NCI-H1105 treated with DMSO at 0.1 percent for 48 hours (cell line): ENCODE measurements around the gene NPIPB9.
"Not testable (repeated sequence)": the region's sequence is repeated elsewhere in the genome, so short reads cannot be mapped to it uniquely, and the experiment has no call there.

Experiments used
- DNase-seq: peaks from one replicate; lab custom pipeline; 2025; lab: John Stamatoyannopoulos, UW

NPIPB9 gene

DNA sequence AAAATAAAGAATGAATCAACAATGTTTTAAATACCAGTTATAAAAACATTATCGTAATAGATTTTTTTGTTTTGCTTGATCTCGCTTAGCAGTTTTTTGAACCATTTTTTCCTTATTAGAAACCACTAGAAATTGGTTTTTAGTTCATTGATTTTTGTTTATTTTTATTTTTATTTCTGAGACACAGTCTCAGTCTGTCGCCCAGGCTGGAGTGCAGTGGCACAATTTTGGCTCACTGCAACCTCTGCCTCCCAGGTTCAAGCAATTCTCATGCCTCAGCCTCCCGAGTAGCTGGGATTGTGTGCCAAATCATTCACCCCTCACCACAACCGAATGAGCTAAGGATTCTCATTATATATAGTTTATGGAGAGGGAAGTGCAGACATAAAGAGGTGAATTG lies at the start of gene NPIPB9:
NPIPB9 (plus strand) TSS at position 301 of the 400 bp plus-strand sequence.
- not testable (repeated sequence) for DNase-seq

GRCh38 chr16:28704246-28704645 lies 47.3 kb upstream of the NPIPB9 start:
- not testable (repeated sequence) for DNase-seq

DNA sequence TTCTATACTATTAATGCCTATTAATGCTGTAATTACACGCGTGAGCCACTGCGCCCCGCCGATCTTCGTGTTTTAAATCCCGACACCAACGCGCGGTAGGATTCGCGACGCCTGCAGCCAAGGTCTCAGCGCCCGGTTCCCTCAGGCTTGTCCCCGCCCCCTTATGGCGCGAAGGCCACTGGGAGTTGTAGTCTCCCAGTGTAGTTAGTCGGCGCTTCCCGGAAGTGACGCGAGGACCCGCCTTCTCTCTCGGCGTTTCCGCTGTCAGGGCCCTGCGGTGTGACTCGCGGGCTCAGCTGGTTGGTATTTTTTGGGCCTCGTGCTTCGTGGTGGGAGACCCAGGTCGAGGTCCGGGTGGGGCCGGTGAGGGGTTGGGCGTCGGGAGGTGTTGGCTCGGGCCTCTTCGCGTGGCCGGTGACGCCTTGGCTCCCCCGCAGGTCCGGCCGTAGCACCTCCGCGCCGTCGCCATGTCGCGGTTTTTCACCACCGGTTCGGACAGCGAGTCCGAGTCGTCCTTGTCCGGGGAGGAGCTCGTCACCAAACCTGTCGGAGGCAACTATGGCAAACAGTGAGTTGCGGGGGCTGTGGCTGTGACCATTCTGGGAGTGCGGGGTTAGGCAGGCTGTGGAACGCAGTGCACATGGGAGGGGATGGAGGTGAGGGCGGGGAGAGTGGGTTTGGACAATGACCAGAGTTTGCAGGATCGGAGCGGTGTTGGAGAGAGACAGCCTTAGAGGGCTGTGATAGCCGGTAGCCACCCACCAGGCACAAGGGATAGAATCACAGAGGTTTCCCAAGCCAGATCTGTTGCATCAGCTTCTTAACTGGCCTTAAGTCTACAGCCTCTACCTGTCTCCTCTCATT lies 40.1 kb upstream of the NPIPB9 start, which contains the start of gene EIF3C:
EIF3C (plus strand) TSS at position 245 of the 864 bp plus-strand sequence; CDS start at position 468, 223 bp downstream.
- DNase-seq: not testable (repeated sequence)

DNA sequence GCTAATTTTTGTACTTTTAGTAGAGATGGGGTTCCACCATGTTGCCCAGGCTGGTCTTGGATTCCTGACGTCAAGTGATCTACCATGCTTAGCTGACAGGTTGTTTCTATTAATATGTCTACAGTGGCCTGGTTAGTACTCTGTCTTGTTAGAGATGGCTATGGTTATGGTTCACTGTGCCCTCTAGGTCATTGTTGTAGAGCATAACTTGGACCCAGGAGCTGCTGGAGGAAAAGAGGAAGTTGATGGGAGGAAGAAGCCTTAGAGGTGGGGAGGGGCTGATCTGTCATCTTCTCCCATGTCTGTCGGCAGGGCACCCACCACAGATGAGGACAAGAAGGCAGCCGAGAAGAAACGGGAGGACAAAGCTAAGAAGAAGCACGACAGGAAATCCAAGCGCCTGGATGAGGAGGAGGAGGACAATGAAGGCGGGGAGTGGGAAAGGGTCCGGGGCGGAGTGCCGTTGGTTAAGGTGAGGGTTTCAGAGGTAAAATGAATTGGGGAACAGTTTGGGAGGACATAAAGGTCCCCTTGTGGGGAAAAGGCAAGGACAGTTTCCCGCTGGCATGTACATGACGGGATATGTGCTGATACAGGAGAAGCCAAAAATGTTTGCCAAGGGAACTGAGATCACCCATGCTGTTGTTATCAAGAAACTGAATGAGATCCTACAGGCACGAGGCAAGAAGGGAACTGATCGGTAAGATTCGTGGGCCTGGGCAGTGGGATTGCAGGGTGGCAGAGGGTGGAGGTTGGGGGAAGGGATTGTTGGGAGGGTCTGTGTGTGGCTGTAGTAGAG lies 28.5 kb upstream of the NPIPB9 start:
- DNase-seq: not testable (repeated sequence)

DNA sequence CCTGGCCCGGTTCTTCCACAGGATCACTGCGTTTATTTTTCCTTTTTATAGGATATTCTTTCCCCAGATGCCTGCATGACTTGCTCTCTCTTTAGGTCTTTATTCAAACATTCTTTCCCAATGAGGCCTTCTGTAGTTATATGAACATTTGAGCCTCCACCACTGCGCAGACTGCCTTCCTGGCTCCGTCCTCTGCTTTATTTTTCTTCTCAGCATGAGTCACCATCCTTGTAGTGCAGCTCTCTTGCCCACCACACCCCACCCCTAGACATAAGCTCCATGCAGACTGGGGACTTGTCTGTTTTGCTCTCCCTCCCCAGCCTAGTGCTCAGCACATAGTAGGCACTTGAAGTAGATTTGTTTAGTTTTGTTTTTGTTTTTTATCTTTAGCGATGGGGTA lies 20.3 kb upstream of the NPIPB9 start:
- DNase-seq: not testable (repeated sequence)

DNA sequence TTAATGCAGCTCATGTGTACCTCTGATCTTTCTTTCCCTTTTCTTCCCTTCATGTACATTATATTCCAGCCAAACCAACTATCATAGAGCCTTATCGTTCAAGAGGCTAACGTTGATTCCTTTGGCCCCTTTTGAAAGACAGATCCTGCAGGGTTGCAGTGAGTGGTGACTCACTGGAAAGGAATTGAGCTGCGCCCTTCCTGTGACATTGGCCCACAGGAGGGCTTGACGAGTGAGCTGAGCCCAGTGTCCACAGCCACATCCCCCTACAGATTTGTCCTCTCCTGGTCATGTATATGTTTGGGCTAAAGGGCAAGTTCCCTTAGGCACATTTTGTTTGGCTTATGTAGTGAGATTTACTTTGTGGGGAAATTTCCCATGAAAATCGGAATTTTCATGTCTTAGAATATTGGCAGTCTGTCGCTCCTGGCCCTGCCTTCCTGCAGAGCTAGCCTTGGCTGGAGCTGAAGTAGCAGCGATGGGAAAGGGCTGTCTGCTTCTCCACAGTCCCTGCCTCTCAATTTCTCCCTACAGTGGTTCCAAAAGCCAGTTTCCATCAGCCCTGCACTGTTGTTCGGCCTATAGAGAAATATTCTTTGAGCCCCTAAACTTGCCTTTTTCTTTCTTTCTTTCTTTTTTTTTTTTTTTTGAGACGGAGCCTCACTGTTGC lies 19.0 kb upstream of the NPIPB9 start:
- DNase-seq: not testable (repeated sequence)

DNA sequence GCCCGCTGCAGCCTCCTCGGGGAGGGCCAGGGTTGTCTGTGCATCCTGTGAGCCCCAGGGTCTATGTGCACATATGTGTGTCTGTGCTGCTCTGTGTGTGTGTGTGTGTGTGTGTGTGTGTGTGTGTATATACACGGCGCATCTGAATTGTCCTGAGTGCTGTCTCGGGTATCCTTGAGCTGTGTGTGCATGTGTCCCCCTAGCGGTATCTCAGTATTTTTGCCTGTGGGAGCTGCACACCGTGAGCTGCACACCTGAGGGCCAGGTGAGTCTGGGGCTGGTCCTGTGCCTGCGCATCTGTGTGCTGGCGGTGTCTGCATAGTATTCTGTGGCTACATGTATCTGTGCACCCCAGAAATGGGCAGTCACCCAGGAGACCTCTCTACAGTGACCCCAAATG lies 11.8 kb upstream of the NPIPB9 start:
- DNase-seq: not testable (repeated sequence)

DNA sequence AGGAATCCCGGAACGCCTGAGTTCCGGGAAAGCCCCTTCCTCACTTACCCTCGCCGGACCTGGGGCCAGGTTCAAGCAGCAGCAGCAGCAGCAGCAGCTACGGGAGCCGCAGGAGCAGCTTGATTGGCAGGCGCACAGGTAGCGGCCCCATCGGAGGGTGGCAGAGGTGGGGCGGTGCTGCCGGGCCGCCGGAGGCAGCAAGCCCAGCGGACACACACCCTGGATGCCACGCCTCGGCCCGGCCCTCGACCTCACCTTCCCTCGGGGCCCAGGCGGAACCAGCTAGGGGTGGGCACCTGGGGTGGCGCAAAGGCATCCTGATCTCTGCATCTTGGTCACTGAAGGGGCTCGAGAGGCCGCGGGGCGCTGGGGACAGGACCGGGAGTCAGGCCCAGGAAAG lies 11.0 kb upstream of the NPIPB9 start:
- not testable (repeated sequence) for DNase-seq

- not testable (repeated sequence) for DNase-seq
Measured at GRCh38 chr16:28741295-28741694, 10.3 kb upstream of the NPIPB9 start.

- DNase-seq: not testable (repeated sequence)
Measured at GRCh38 chr16:28746618-28747350, 4.8 kb upstream of the NPIPB9 start.

GRCh38 chr16:28749997-28750465 lies 1.6 kb upstream of the NPIPB9 start:
- not testable (repeated sequence) for DNase-seq

GRCh38 chr16:28750469-28751067 lies 1.0 kb upstream of the NPIPB9 start:
- DNase-seq: not testable (repeated sequence)

DNA sequence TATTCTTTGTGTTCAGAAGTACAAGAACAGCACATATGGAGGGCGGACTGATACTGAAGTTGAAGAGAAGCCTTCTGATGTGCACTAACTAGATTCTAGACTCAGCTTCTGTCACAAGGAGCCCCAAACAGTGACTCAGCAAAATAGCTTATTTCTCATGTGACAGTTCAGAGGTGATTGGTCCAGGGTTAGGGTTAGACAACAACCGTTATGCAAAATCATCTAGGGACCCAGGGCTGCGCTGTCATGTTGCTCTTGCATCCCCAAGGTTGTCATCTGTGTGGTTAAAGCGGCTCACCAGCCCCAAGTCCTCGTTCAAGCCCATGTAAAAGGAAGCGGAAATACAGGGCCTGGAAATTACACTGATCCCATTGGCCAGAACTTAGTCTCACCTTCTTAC lies 30.1 kb downstream of the NPIPB9 start:
- DNase-seq: not testable (repeated sequence)

DNA sequence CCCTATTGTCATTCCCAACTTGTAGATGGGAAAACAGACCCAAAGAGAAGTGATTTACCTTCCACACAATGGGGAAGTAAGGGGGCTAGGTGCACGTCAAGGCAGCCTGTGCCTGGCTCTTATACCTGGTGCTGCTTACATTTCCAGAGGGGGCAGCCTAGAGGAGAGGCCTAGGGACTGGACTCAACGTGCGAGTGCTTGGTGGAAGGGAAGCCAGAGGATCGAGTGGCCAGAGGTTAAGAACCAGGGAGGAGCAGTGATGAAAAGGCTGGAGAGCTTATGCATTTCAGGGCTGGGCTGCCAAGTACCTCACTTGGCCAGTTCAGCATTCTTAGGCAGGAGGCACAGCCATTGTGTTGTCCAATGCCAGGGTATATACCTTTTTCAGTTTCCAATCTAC lies 30.8 kb downstream of the NPIPB9 start:
- not testable (repeated sequence) for DNase-seq

- DNase-seq: not testable (repeated sequence)
Measured at GRCh38 chr16:28802235-28803019, 50.8 kb downstream of the NPIPB9 start.

DNA sequence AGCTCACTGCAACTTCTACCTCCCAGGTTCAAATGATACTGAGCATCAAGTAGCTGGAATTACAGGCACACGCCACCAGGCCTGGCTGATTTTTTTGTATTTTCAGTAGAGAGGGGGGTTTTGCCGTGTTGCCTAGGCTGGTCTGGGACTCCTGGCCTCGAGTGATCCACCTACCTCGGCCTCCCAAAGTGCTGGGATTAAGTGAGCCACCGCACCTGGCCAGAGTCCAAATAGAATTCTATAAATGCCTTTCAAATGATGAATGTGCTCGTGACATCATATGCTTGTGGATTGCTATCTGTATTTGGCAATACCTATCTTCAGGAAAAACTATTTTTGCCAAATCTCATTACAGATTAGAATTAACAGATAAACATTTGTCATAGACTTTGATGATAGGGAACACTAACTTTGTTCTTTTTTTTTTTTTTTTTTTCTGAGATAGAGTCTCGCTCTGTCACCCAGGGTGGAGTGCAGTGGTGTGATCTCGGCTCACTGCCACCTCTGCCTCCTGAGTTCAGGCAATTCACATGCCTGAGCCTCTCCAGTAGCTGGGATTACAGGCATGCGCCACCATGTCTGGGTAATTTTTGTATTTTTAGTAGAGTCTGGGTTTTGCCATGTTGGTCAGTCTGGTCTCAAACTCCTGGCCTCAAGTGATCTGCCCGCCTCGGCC lies 56.0 kb downstream of the NPIPB9 start:
- not testable (repeated sequence) for DNase-seq

GRCh38 chr16:28820016-28820415 lies 68.4 kb downstream of the NPIPB9 start:
- DNase-seq: no peak

GRCh38 chr16:28820546-28820945 lies 69.0 kb downstream of the NPIPB9 start:
- not testable (repeated sequence) for DNase-seq

- DNase-seq: no peak
Measured at GRCh38 chr16:28821874-28822519, 70.4 kb downstream of the NPIPB9 start.
